Measurements from ENCODE around the gene SLC8A3. TPM values are rescaled to one million over a fixed set of nuclear protein-coding genes. Genes with fewer than 3 reads are reported as not detected.

Gene SLC8A3
- total RNA-seq, 1 donor from 2014 or later = 0.43 TPM

DNA sequence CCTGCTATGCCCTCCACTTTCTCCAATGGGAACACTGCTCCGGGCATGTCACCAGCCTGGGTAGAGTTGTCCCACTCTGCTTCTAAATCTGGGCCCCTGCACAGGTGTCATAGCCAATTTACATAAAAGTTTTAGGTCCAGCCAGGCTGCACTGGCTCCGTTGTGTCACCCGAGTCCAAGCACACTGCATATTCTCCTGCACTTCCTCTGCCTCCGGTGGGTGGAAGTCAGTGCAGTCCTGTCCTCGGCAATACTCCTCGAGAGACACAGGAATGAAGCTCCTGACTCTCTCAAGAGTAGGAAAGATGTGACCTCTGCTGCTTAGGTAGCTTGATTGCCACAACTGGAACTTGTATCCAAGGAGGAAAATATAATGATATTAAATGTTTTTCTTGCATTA, 15.2 kb downstream of the SLC8A3 start:
- Mint-ChIP-seq H3K27ac (no peak overlapping the region), H3K9me3 (ENCODE audit: low read depth) (no peaks in the 10 kb centered on the region), H3K27me3 (peaks cover 17% of the 10 kb centered on the region), H3K4me3 (ENCODE audit: low read depth) (no peak overlapping the region), H3K4me1 (ENCODE audit: low read depth) (no peaks in the 10 kb centered on the region), H3K36me3 (ENCODE audit: insufficient read depth) (no peaks in the 10 kb centered on the region)
- DNase-seq (ENCODE audit: low spot score, unreplicated experiment) = no peak
- TF ChIP-seq, protein P1, sequence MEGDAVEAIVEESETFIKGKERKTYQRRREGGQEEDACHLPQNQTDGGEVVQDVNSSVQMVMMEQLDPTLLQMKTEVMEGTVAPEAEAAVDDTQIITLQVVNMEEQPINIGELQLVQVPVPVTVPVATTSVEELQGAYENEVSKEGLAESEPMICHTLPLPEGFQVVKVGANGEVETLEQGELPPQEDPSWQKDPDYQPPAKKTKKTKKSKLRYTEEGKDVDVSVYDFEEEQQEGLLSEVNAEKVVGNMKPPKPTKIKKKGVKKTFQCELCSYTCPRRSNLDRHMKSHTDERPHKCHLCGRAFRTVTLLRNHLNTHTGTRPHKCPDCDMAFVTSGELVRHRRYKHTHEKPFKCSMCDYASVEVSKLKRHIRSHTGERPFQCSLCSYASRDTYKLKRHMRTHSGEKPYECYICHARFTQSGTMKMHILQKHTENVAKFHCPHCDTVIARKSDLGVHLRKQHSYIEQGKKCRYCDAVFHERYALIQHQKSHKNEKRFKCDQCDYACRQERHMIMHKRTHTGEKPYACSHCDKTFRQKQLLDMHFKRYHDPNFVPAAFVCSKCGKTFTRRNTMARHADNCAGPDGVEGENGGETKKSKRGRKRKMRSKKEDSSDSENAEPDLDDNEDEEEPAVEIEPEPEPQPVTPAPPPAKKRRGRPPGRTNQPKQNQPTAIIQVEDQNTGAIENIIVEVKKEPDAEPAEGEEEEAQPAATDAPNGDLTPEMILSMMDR (IDR thresholded peaks at IDR 0.05; ENCODE audit: unreplicated experiment) = no peak

DNA sequence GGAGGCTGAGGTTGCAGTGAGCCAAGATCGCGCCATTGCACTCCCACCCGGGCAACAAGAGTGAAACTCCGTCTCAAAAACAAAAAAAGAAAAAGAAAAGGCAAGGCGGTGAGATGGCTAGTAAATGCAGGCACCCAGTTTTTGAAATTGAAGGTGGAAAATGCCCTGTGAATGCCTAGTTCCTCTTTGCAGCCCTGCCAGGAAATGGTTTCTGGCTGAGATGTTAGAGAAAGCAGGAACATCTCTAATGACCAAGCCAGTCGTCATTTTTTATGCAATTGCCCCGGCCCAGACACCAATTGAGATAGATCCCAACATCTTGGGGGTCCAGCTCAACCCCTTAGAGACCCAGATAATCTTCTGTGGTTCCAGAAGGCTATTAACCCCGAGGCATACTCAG, 17.0 kb downstream of the SLC8A3 start:
- Mint-ChIP-seq H3K27me3 (peaks cover 19% of the 10 kb centered on the region), H3K36me3 (ENCODE audit: insufficient read depth) (no peaks in the 10 kb centered on the region), H3K9me3 (ENCODE audit: low read depth) (no peaks in the 10 kb centered on the region), H3K4me3 (ENCODE audit: low read depth) (no peak overlapping the region), H3K4me1 (ENCODE audit: low read depth) (no peaks in the 10 kb centered on the region), H3K27ac (no peak overlapping the region)
- no peak for DNase-seq (ENCODE audit: low spot score, unreplicated experiment)
- TF ChIP-seq, protein P1 (IDR thresholded peaks at IDR 0.05; ENCODE audit: unreplicated experiment) = no peak

DNA sequence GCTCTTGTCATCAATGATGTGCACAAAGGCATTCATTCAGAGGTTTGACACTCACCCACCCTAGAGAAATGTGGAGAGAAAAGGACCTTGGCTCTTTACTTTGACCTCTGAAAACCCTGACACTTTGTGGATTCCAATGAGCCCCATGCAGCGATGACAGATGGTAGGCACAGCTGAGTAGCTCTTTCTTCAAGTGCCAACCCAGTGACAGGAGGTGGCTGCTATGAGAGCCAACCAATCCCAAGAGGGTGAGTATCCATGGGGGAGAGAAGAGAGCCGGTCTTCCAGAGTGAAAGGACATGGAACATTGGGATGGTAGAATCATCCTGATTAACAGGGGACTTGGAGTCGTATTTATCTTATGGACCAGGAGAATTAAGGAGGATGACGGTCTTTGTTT, 17.8 kb downstream of the SLC8A3 start:
- DNase-seq (ENCODE audit: low spot score, unreplicated experiment) = no peak
- H3K9me3 Mint-ChIP-seq (ENCODE audit: low read depth) = no peaks in the 10 kb centered on the region
- H3K4me1 Mint-ChIP-seq (ENCODE audit: low read depth) = no peaks in the 10 kb centered on the region
- no peaks in the 10 kb centered on the region for H3K36me3 Mint-ChIP-seq (ENCODE audit: insufficient read depth)
- TF ChIP-seq, protein P1 (IDR thresholded peaks at IDR 0.05; ENCODE audit: unreplicated experiment) = no peak
- peaks cover 19% of the 10 kb centered on the region for H3K27me3 Mint-ChIP-seq
- no peak overlapping the region for H3K4me3 Mint-ChIP-seq (ENCODE audit: low read depth)
- H3K27ac Mint-ChIP-seq = no peak overlapping the region

DNA sequence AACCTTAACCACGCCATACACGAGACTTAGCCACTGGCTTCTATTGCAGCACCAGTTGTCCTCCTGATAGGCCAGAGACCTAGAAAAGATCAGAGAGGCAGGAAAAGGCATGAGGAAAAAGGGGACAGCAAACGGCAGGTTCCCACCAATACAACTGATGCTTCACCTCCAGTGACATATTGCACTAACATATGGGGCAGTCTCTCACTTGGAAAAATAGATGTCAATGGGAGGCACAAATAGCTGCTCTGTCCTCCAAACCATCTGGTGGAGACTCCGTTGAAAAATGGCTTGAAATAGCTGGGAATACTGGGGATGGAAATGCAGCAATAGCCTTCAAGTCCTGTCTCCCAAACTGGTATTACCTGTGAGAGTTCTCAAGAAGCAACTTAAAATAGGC, 20.3 kb downstream of the SLC8A3 start:
- Mint-ChIP-seq H3K4me3 (ENCODE audit: low read depth) (no peak overlapping the region), H3K9me3 (ENCODE audit: low read depth) (no peaks in the 10 kb centered on the region), H3K36me3 (ENCODE audit: insufficient read depth) (no peaks in the 10 kb centered on the region), H3K27ac (no peak overlapping the region), H3K27me3 (peaks cover 22% of the 10 kb centered on the region), H3K4me1 (ENCODE audit: low read depth) (no peaks in the 10 kb centered on the region)
- TF ChIP-seq, protein P1 (IDR thresholded peaks at IDR 0.05; ENCODE audit: unreplicated experiment) = no peak
- DNase-seq (ENCODE audit: low spot score, unreplicated experiment) = no peak

DNA sequence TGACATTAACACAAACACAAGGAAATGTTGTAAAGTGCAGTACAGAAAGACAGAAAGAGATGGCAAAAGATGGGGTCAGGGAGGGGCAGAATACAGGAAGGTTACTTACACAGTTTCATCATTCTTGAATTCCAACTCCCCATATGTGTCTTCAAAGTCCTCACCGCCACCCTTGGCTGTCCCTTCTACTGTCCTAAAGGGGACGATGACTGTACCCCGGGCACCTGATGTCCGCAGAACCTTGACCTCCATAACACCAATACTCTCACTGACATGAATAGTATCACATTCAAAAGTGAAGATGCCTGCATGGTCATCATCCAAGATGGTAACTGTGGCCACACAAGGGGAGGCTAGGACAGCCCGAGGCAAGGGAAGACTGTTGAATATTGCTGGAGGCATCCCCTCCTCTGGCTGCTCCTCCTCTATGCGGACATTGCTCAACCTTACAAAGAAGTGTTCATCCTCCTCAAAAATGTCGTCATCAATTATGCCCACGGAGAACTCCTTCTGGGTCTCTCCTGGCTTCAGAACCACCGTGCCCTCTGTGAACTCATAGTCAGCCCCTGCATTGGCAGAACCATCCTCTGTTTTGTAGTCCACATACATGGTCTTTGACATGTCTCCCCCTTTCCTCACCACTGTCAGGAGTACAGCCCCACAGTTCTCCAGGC, 22.1 kb downstream of the SLC8A3 start:
- DNase-seq (ENCODE audit: low spot score, unreplicated experiment) = no peak
- Mint-ChIP-seq H3K36me3 (ENCODE audit: insufficient read depth) (no peaks in the 10 kb centered on the region), H3K27ac (no peak overlapping the region), H3K27me3 (peaks cover 16% of the 10 kb centered on the region), H3K4me1 (ENCODE audit: low read depth) (no peaks in the 10 kb centered on the region), H3K4me3 (ENCODE audit: low read depth) (no peak overlapping the region), H3K9me3 (ENCODE audit: low read depth) (no peaks in the 10 kb centered on the region)
- TF ChIP-seq, protein P1 (IDR thresholded peaks at IDR 0.05; ENCODE audit: unreplicated experiment) = no peak
